GM18511 (cell line): ENCODE results near the gene OXNAD1.

ENCODE experiments used
- ATAC-seq: cut with Tn5 transposase; IDR thresholded peaks from one replicate; pipeline ENCODE4 v1.9.1; 2021; ENCODE audit warnings: mild to moderate bottlenecking, moderate library complexity; ENCODE audit not compliant: unreplicated experiment

The OXNAD1 gene

GRCh38 chr3:16247282-16248061, 17.5 kb upstream of the OXNAD1 start:
- peak; percentile 88 for ATAC-seq

GRCh38 chr3:16248556-16248955, 16.5 kb upstream of the OXNAD1 start:
- ATAC-seq: no peak

GRCh38 chr3:16249336-16249735, 15.7 kb upstream of the OXNAD1 start:
- ATAC-seq: no peak

GRCh38 chr3:16249886-16250285, 15.1 kb upstream of the OXNAD1 start:
- no peak for ATAC-seq

- no peak for ATAC-seq
Observed at GRCh38 chr3:16251316-16252085, 13.5 kb upstream of the OXNAD1 start.

- ATAC-seq: peak; percentile 41
Observed at GRCh38 chr3:16252243-16252978, 12.6 kb upstream of the OXNAD1 start.

- ATAC-seq: peak; percentile 24
Observed at GRCh38 chr3:16252988-16253387, 12.0 kb upstream of the OXNAD1 start.

- no peak for ATAC-seq
Observed at GRCh38 chr3:16253601-16254000, 11.4 kb upstream of the OXNAD1 start.

GRCh38 chr3:16254916-16255315, 10.1 kb upstream of the OXNAD1 start:
- ATAC-seq: no peak

GRCh38 chr3:16255326-16255725, 9.7 kb upstream of the OXNAD1 start:
- no peak for ATAC-seq

- no peak for ATAC-seq
Observed at GRCh38 chr3:16255726-16256125, 9.3 kb upstream of the OXNAD1 start.

GRCh38 chr3:16257309-16257708, 7.7 kb upstream of the OXNAD1 start:
- ATAC-seq: no peak

- no peak for ATAC-seq
Observed at GRCh38 chr3:16258177-16258576, 6.8 kb upstream of the OXNAD1 start.

- no peak for ATAC-seq
Observed at GRCh38 chr3:16258866-16259265, 6.1 kb upstream of the OXNAD1 start.

- ATAC-seq: no peak
Observed at GRCh38 chr3:16260046-16260445, 5.0 kb upstream of the OXNAD1 start.

GRCh38 chr3:16262174-16262573, 2.8 kb upstream of the OXNAD1 start:
- ATAC-seq: no peak

GRCh38 chr3:16264174-16264707, 771 bp upstream of the OXNAD1 start:
- no peak for ATAC-seq

- no peak for ATAC-seq
Observed at GRCh38 chr3:16265455-16265786, 409 bp downstream of the OXNAD1 start.

- no peak for ATAC-seq
Observed at GRCh38 chr3:16266714-16267113, 1.7 kb downstream of the OXNAD1 start.

- ATAC-seq: no peak
Observed at GRCh38 chr3:16270855-16271254, 5.8 kb downstream of the OXNAD1 start.

- no peak for ATAC-seq
Observed at GRCh38 chr3:16272588-16272987, 7.6 kb downstream of the OXNAD1 start.
